ENCODE data around the gene CFAP54.
"Not testable (repeated sequence)": the region's sequence is repeated elsewhere in the genome, so short reads cannot be mapped to it uniquely, and the experiment has no call there.

Gene CFAP54

DNA sequence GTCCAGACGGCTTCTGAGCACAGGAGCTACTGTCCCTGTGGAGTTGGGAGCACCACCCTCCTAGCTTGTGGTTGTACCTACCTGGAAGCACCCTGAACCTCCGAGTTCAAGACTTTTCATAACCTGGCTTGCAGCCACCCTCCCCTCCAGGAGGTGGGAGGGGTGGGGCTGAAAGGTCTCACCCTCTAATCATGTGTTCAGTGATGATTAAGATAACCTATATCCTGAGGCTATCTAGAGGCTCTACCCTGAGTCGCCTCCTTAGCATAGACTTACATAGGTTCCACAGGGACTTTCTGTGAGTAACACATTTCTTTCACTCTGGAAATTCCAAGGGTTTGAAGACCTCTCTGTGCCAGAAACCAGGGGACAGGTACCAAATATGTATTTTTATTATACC, 146.5 kb downstream of the CFAP54 start:
- no peak for DNase-seq

GRCh38 chr12:96636895-96637294, 147.5 kb downstream of the CFAP54 start:
- DNase-seq = no peak

GRCh38 chr12:96648923-96649322, 159.5 kb downstream of the CFAP54 start:
- no peak for DNase-seq

- DNase-seq = no peak
Measured at GRCh38 chr12:96652870-96653269, 163.5 kb downstream of the CFAP54 start.

- DNase-seq = no peak
Measured at GRCh38 chr12:96658075-96658474, 168.7 kb downstream of the CFAP54 start.

GRCh38 chr12:96669786-96670185, 180.4 kb downstream of the CFAP54 start:
- no peak for DNase-seq

DNA sequence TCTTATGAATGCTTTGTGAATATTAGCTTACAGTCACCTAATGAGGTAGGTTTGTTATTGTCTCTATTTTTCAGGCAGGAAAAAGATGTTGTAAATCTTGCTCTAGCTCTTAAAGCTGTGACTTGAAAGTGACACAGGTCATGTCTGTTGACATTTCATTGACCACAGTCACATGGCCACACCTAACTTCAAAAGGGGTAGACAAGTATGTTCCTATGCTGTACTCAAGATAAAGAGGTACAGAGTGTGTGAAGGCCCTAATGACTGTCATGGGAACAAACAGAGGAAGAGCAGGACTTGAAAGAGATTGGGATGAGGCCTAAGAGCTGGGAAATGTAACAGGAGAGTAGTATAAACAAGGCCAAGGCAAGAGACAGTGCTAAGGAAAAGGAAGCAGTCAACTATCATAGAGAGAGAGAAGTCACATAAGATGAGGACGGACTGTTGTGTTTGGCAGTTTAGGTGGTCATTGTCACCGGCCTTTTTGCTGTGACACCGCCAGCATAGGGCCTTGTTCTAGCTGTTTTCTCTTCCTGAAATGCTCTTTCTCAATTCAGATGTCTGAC, 181.0 kb downstream of the CFAP54 start:
- DNase-seq = peak; percentile 10

GRCh38 chr12:96675519-96675918, 186.1 kb downstream of the CFAP54 start:
- DNase-seq = not testable (repeated sequence)

DNA sequence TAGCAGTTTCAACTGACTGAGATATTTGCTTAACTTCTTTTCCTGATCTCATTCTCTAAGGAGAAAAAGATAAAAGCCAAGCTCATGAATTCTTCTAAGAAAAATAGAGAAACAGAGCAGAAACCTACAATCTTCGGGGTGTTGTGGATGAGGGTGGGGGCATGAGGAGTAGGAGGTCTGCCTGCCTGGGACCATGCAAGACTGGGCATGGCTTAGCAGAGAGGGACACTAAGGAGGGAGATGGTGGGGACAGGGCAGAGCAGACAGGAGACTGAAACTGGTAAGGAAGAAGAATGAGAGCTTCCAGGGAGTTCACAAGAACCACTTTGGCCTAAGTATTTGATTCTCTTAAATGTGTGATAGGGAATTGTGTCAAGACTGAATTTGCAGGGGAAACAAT, 188.0 kb downstream of the CFAP54 start:
- DNase-seq = no peak

DNA sequence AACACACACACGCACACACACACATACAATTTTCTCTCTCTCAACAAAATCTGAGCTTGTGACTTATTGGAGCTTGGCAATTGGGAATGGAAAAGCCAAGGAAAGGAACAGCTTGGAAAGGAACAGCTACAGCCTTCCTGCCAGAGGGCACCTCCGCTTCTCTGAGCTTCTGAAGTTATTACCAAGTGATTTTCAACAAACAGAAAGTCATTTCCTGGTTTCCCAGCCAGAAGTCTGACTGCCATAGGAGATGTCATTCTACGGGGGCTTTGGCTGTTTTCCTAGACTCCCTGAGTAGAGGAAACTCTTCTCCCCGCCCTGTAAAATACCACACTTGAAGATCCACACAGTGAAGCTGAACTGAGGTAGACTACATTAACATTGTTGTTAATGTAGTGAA, 198.3 kb downstream of the CFAP54 start:
- no peak for DNase-seq

DNA sequence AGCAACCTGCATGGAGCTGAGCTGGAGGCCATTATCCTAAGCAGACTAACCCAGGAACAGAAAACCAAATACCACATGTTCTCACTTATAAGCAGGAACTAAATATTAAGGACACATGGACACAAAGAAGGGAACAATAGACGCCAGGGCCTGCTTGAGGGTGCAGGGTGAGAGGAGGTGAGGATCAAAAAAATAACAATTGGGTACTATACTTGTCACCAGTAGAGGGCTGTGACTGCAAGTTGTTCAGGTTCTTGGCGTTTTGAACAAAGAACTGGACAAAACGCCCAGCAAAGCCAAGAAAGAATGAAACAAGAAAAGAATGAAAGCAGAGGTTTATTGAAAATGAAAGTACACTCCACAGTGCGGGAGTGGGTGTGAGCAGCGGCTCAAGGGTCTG, 209.1 kb downstream of the CFAP54 start:
- DNase-seq = no peak

DNA sequence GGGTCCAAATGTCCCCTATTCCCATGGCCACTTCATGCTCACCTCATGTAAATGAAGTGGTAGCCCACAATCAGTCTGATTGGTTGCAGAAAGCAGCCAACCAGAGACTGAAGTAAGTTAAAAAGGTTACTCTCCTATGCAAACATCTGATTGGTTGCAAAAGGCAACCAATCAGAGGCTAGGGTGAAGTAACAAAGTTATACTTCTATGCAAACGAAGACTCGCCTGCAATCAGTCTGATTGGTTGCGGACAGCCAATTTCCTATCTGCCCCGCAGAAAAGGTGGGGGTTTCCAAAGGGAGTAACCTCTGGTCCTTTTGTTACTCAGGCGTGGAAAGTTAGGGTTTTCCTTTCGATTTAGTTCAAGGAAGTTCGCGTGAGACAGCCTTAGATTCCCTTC, 209.6 kb downstream of the CFAP54 start:
- DNase-seq = no peak

DNA sequence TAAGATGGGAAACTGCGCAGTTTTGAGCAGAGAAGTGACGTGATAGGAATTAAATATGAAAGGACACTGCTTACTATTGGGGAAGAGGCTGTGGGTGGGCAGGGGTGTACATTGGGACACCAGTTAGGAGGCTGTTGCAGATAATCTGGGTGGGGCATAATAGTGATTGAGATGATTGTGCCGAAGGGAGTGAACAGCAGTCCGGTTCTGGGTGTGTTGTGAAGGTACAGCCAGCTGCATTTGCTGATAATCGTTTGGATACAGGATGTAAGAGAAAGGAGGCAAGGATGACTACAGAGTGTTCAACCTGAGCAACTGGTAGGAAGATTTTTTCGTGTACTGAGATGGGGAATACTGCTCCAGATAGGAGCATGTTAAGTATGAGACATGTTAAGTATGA, 212.5 kb downstream of the CFAP54 start:
- DNase-seq = no peak

DNA sequence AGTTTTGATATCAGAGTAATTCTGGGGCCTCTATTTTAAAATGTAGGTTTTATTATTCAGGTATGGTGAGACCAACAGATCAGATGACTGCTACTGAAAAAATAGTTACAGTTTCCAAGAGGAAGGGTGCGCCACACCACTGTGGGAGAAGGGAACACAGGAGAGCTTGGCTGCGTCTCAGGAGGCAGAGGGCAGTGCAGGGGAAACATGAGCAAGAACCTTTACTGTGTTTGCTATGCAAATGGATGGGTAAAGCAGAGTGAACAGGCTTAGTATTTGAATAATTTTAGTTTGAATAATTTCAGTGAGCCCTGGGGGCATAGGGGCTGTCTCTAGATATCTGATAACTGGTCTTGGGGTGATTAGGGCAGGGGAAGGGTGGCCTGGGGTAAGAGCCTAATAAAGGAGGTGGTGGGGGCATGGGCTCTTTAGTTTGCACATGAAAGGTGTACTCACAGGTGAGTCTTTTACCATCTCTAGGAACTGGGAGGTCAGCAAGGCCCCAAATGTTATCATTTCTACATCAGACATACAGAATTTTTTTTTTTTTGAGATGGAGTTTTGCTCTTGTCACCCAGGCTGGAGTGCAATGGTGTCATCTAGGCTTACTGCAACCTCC, 220.9 kb downstream of the CFAP54 start:
- peak; percentile 20 for DNase-seq

- DNase-seq = no peak
Measured at GRCh38 chr12:96711364-96711763, 222.0 kb downstream of the CFAP54 start.

DNA sequence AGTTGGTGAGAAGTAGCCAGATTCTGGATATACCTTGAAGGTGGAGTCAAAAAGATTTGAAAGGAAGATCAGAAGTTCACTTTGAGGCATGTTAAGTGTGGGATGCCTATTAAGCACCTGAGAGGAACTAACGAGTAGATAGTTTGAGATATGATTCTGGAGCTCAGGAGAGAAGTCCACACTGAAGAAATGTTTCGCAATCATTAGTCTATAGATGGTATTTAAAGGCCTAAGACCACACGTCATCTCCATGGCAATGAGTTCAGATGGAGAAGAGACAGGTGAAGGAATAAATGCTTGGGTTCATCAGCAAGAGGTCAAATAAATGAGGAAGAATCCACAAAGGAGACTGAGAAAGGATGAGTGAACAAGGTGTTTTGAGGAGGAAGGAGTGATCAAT, 224.8 kb downstream of the CFAP54 start:
- DNase-seq = no peak

- DNase-seq = peak; percentile 80
Measured at GRCh38 chr12:96719660-96720362, 230.4 kb downstream of the CFAP54 start.

DNA sequence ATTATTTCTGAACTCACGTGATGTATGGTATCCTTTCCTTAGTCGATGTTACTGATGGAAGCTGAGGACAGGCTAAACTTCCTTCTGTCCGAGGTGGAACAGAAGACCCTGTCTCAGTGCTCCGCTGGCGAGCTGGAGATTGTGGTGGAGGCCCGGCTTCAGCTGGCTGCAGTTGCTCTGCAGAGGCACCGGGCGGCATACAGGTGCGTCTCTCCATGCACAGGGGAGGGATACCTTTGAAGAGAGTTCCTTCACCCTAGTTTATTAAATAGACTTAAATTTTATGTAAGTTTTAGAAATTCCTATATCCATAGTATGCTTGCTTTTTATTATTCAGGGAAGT, 231.0 kb downstream of the CFAP54 start:
- peak; percentile 52 for DNase-seq

- DNase-seq = not testable (repeated sequence)
Measured at GRCh38 chr12:96729466-96729865, 240.1 kb downstream of the CFAP54 start.

GRCh38 chr12:96729886-96730285, 240.5 kb downstream of the CFAP54 start:
- DNase-seq = no peak

DNA sequence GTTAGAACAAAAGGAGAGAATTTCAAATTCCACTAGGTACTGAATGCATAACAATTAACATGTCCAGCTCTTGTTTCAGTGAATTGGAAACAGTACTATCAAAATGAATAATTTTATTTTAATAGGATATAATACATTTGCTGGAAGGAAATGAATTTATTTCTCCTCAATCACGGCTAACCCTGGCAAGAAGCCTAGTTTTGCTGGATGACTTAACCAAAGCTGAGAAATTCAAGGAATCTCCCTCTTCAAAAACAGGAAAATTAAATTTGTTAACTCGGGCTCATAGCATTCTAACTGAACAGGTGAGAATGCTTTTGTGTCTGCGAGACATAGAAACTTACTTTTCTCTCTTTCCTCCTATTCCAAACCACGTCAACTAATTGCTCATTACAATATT, 254.2 kb downstream of the CFAP54 start:
- DNase-seq = no peak

GRCh38 chr12:96749999-96750398, 260.6 kb downstream of the CFAP54 start:
- DNase-seq = no peak

GRCh38 chr12:96751626-96752025, 262.2 kb downstream of the CFAP54 start:
- peak; percentile 77 for DNase-seq

GRCh38 chr12:96752211-96752610, 262.8 kb downstream of the CFAP54 start:
- DNase-seq = no peak

DNA sequence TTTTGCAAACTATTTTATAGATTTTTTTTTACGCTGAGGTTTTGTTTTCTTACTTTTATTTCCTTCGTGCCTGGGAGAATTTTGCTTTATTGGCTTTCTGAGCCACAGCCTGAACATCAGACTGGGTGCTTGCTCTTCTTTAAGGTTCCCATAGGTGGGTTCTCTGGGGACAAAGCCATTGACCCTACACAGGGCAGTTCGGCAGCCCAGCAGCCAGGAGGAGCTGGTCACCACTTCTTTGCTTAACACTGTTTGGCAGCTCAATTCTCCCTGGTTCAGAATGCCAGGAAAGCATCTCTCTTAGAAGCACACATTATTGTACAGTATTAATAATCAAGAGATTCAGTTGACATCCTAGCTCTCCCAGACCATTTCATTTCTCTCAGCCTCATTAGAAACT, 276.9 kb downstream of the CFAP54 start:
- DNase-seq = no peak
